SK-N-MC (cell line): Measurements from ENCODE around the gene TBL1XR1.

Source experiments
- DNase-seq: peaks from one replicate; pipeline ENCODE4 v3.0.0-alpha.2; 2011; ENCODE audit warnings: low read depth, low spot score
- H3K27ac ChIP-seq: fragments of 200-600 bp; sonication (generic); 2 replicates; pipeline ENCODE4 v1.5.1; 2016; ENCODE audit warnings: mixed run types
- H3K36me3 ChIP-seq: fragments of 200-600 bp; sonication (generic); 2 replicates; pipeline ENCODE4 v1.6.1; 2017; ENCODE audit warnings: antibody characterized with exemption, low read length, mixed read lengths; ENCODE audit not compliant: insufficient read depth
- H3K4me3 ChIP-seq: fragments of 200-600 bp; sonication (generic); 2 replicates; pipeline ENCODE4 v1.5.1; 2016
- H3K9ac ChIP-seq: fragments of 200-600 bp; sonication (generic); 2 replicates; pipeline ENCODE4 v1.8.0; 2017; ENCODE audit warnings: mixed run types, mixed read lengths; ENCODE audit not compliant: insufficient read length
- H3K9me3 ChIP-seq: fragments of 200-600 bp; sonication (generic); 2 replicates; pipeline ENCODE4 v1.6.1; 2017; ENCODE audit warnings: low read depth, mild to moderate bottlenecking, antibody characterized with exemption, low read length, moderate library complexity, mixed read lengths
- EZH2 ChIP-seq: fragments of 200-600 bp; sonication (generic); IDR thresholded peaks from one replicate; pipeline ENCODE4 v1.6.1; 2017; ENCODE audit warnings: antibody characterized with exemption
- FOXP2 ChIP-seq: optimal IDR thresholded peaks from 2 replicates; pipeline ENCODE3; 2011; ENCODE audit warnings: mild to moderate bottlenecking, moderate library complexity; ENCODE audit not compliant: insufficient read depth; ENCODE audit errors: extremely low read length, control extremely low read depth
- POLR2AphosphoS5 ChIP-seq: IDR thresholded peaks from 2 replicates; pipeline ENCODE4 v1.6.1; 2012; ENCODE audit warnings: mild to moderate bottlenecking, low read depth, low read length, borderline replicate concordance

Gene TBL1XR1

DNA sequence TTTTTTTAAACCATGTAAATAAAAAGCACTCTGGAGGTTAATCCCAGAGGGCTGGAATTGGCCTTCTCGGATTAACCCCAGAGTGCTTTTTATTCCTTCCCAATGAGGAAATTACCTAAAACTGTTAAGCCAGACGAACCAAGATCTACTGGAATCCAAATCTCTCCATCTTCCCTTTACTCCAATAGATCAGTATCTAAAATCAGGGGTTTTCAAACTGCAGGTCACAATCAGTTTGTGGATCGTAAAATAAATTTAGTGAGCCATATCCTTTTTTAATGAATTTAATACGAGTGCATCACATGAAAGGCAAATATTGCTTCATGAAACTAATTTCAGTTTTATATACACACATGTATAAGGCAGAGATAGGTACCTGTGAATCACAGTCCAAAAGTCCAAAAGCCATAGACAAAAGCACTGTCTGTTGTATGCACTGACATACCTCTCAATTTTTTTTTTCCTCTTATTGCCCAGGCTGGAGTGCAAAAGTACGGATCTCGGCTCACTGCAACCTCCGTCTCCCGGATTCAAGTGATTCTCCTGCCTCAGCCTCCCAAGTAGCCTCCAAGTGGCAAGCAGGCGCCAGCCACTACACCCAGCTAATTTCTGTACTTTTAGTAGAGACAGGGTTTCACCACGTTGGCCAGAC lies 61.3 kb downstream of the TBL1XR1 start:
- H3K4me3 ChIP-seq = no peak overlapping the region
- TF ChIP-seq EZH2 (no peak), FOXP2 (no peak), POLR2AphosphoS5 (no peak)
- H3K9ac ChIP-seq = no peak overlapping the region
- no peak for DNase-seq
- H3K9me3 ChIP-seq = peaks cover 25% of the 10 kb centered on the region
- H3K36me3 ChIP-seq = peaks cover 80% of the 10 kb centered on the region
- no peak overlapping the region for H3K27ac ChIP-seq

DNA sequence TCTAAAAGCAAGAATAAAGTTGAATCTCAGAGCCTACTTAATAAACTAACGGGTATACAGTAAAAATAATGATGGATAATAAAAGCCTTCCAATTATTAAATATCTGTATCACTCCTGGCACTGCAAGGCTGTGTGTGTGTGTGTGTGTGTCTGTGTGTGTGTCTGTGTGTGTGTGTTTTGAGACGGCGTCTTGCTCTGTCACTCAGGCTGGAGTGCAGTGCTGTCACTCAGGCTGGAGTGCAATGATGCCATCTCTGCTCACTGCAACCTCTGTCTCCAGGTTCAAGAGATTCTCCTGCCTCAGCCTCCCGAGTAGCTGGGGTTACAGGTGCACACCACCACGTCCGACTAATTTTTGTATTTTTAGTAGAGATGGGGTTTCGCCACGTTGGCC lies 62.5 kb downstream of the TBL1XR1 start:
- Histone ChIP-seq H3K9me3 (peaks cover 25% of the 10 kb centered on the region), H3K4me3 (no peak overlapping the region), H3K36me3 (peaks cover 84% of the 10 kb centered on the region), H3K27ac (no peak overlapping the region), H3K9ac (no peak overlapping the region)
- TF ChIP-seq POLR2AphosphoS5 (no peak), EZH2 (no peak), FOXP2 (no peak)
- DNase-seq = no peak

GRCh38 chr3:177133860-177134815 lies 63.1 kb downstream of the TBL1XR1 start:
- TF ChIP-seq POLR2AphosphoS5 (no peak), EZH2 (no peak), FOXP2 (no peak)
- DNase-seq = no peak
- H3K4me3 ChIP-seq = no peak overlapping the region
- H3K36me3 ChIP-seq = peaks cover 84% of the 10 kb centered on the region
- H3K9me3 ChIP-seq = peaks cover 25% of the 10 kb centered on the region
- H3K9ac ChIP-seq = no peak overlapping the region
- peak overlapping the region; percentile 20; the same call in 1 of the 2 replicates for H3K27ac ChIP-seq

- no peak overlapping the region for H3K4me3 ChIP-seq
- DNase-seq = no peak
- no peak overlapping the region for H3K27ac ChIP-seq
- no peak overlapping the region for H3K9ac ChIP-seq
- H3K9me3 ChIP-seq = peaks cover 22% of the 10 kb centered on the region
- peaks cover 85% of the 10 kb centered on the region for H3K36me3 ChIP-seq
- no peak for TF ChIP-seq FOXP2
- no peak for TF ChIP-seq POLR2AphosphoS5
- TF ChIP-seq EZH2 = no peak
Measured at GRCh38 chr3:177131927-177132636, 65.2 kb downstream of the TBL1XR1 start.

GRCh38 chr3:177127008-177127407 lies 70.3 kb downstream of the TBL1XR1 start:
- H3K9ac ChIP-seq = no peak overlapping the region
- H3K27ac ChIP-seq = no peak overlapping the region
- DNase-seq = no peak
- H3K36me3 ChIP-seq = peaks cover 93% of the 10 kb centered on the region
- TF ChIP-seq POLR2AphosphoS5 (no peak), FOXP2 (no peak), EZH2 (no peak)
- peaks cover 29% of the 10 kb centered on the region for H3K9me3 ChIP-seq
- no peak overlapping the region for H3K4me3 ChIP-seq

DNA sequence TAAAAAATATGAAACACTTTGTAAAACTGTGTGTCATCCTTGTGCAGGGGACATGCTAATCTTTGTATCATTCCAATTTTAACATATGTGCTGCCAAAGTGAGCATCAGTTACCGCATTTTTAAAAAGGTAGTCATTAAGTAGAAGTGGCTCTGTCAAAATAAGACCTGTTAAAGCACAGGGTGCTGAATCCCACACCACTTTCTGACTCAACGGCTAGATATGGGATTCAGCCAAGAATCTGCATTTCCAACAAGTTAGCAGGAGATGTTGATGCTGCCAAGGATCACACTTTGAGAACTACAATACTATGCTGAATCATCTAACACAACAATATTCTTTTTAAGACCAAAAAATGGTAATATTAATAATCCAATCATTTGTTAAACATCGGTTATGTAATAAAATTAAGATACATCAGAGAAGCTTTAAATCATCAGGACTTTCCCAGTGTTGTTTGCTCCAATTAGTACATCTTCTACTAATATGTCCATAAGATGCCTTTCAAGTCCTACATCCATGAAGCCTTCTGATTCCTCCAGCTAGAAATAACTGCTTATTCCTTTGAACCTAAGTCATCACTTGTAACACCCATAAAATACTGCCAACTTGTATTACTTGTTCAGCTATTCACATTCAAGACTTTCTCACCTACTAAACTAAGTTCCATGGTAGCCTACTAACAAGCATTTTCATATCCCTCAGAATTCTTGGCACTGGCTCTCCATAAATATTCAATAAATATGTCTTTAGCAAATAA lies 71.1 kb downstream of the TBL1XR1 start:
- TF ChIP-seq POLR2AphosphoS5 (no peak), FOXP2 (no peak)
- DNase-seq = no peak
- no peak overlapping the region for H3K9ac ChIP-seq
- H3K9me3 ChIP-seq = peaks cover 33% of the 10 kb centered on the region
- H3K27ac ChIP-seq = no peak overlapping the region
- H3K36me3 ChIP-seq = peaks cover 94% of the 10 kb centered on the region
- H3K4me3 ChIP-seq = no peak overlapping the region

DNA sequence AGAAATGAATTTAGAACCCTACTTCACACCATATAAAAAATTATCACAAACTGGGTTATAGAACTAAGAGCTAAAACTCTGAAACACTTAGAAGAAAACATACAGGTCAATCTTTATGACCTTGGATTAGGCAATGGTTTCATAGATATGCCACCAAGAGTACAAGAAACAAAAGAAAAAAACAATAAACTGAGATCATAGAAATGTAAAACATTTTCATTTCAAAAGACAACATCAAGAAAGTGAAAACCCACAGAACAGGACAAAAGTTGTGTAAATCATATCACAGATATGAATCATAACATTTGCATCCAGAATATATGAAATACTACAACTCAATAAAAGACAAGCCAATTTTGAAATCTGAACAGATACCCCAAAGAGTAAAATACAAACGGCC lies 72.4 kb downstream of the TBL1XR1 start:
- H3K9ac ChIP-seq = no peak overlapping the region
- no peak overlapping the region for H3K4me3 ChIP-seq
- no peak for DNase-seq
- no peak overlapping the region for H3K27ac ChIP-seq
- peaks cover 41% of the 10 kb centered on the region for H3K9me3 ChIP-seq
- TF ChIP-seq POLR2AphosphoS5 (no peak), EZH2 (no peak), FOXP2 (no peak)
- H3K36me3 ChIP-seq = peaks cover 91% of the 10 kb centered on the region
